LNCAP (cell line): Measurements from ENCODE around the gene BPTF.

Experiments used
- CTCF ChIP-seq: fragments of 450-650 bp; IDR thresholded peaks from 2 replicates; pipeline ENCODE4 v1.5.1; 2017; ENCODE audit warnings: mild to moderate bottlenecking

The BPTF gene

GRCh38 chr17:67990909-67991308 is 165.6 kb downstream of the BPTF start:
- TF ChIP-seq CTCF: no peak

- no peak for TF ChIP-seq CTCF
These were observed 167.3 kb downstream of the BPTF start for GRCh38 chr17:67992548-67993152.

- TF ChIP-seq CTCF: no peak
These were observed 168.1 kb downstream of the BPTF start for GRCh38 chr17:67993153-67993997.

- no peak for TF ChIP-seq CTCF
These were observed 168.7 kb downstream of the BPTF start for GRCh38 chr17:67993998-67994361.

GRCh38 chr17:67994817-67995569 is 169.7 kb downstream of the BPTF start:
- no peak for TF ChIP-seq CTCF

GRCh38 chr17:67995570-67996263 is 170.4 kb downstream of the BPTF start:
- no peak for TF ChIP-seq CTCF
